OCI-LY3 (cell line): ENCODE measurements around the gene NEK9.

ENCODE experiments used
- EZH2phosphoT487 ChIP-seq: fragments of 200-600 bp; shearing (Covaris generic); IDR thresholded peaks from 2 replicates; pipeline ENCODE4 v1.6.1; 2018; ENCODE audit warnings: antibody characterized with exemption, mixed run types, low read depth
- TF ChIP-seq, protein P1 (sequence below): fragments of 200-600, 300-600 bp; sonication (generic); IDR thresholded peaks from 2 replicates; pipeline ENCODE4 v1.5.1; 2014; ENCODE audit warnings: antibody characterized with exemption, low read length, low read depth

GRCh38 chr14:75069121-75069810 lies 57.6 kb downstream of the NEK9 start, which contains the start of gene ZC2HC1C:
- TF ChIP-seq, protein P1, sequence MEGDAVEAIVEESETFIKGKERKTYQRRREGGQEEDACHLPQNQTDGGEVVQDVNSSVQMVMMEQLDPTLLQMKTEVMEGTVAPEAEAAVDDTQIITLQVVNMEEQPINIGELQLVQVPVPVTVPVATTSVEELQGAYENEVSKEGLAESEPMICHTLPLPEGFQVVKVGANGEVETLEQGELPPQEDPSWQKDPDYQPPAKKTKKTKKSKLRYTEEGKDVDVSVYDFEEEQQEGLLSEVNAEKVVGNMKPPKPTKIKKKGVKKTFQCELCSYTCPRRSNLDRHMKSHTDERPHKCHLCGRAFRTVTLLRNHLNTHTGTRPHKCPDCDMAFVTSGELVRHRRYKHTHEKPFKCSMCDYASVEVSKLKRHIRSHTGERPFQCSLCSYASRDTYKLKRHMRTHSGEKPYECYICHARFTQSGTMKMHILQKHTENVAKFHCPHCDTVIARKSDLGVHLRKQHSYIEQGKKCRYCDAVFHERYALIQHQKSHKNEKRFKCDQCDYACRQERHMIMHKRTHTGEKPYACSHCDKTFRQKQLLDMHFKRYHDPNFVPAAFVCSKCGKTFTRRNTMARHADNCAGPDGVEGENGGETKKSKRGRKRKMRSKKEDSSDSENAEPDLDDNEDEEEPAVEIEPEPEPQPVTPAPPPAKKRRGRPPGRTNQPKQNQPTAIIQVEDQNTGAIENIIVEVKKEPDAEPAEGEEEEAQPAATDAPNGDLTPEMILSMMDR: no peak
- TF ChIP-seq EZH2phosphoT487: no peak
